ENCODE results near the gene RPS27L. TPM values are rescaled to one million over a fixed set of nuclear protein-coding genes. Genes with fewer than 3 reads are reported as not detected.

RPS27L gene
- total and polyA plus RNA-seq, 9 of the 15 experiments (the other 6 are each of a cell fraction or from before 2014, with no cell fraction given), result 72.2 to 382 (median 116) TPM

DNA sequence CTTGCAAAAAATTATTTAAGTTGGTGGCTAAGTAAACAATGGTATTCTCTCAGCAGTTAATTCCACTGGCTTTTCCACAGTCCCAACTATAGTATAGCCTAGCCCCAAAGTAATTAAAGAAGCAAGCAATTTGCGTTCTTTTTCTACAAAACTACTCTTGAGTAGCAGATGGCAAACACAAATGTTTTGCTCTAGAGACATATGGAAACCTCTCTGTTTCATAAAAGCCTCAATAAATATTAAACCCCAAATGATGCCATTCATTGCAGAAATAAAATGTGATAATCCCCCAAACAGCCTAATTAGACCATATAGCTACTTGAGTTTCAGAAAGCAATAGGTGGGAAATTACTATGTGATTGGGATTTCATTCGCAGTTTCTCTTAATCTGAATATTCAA, 23.5 kb upstream of the RPS27L start (continued):
- TF ChIP-seq, protein P1, sequence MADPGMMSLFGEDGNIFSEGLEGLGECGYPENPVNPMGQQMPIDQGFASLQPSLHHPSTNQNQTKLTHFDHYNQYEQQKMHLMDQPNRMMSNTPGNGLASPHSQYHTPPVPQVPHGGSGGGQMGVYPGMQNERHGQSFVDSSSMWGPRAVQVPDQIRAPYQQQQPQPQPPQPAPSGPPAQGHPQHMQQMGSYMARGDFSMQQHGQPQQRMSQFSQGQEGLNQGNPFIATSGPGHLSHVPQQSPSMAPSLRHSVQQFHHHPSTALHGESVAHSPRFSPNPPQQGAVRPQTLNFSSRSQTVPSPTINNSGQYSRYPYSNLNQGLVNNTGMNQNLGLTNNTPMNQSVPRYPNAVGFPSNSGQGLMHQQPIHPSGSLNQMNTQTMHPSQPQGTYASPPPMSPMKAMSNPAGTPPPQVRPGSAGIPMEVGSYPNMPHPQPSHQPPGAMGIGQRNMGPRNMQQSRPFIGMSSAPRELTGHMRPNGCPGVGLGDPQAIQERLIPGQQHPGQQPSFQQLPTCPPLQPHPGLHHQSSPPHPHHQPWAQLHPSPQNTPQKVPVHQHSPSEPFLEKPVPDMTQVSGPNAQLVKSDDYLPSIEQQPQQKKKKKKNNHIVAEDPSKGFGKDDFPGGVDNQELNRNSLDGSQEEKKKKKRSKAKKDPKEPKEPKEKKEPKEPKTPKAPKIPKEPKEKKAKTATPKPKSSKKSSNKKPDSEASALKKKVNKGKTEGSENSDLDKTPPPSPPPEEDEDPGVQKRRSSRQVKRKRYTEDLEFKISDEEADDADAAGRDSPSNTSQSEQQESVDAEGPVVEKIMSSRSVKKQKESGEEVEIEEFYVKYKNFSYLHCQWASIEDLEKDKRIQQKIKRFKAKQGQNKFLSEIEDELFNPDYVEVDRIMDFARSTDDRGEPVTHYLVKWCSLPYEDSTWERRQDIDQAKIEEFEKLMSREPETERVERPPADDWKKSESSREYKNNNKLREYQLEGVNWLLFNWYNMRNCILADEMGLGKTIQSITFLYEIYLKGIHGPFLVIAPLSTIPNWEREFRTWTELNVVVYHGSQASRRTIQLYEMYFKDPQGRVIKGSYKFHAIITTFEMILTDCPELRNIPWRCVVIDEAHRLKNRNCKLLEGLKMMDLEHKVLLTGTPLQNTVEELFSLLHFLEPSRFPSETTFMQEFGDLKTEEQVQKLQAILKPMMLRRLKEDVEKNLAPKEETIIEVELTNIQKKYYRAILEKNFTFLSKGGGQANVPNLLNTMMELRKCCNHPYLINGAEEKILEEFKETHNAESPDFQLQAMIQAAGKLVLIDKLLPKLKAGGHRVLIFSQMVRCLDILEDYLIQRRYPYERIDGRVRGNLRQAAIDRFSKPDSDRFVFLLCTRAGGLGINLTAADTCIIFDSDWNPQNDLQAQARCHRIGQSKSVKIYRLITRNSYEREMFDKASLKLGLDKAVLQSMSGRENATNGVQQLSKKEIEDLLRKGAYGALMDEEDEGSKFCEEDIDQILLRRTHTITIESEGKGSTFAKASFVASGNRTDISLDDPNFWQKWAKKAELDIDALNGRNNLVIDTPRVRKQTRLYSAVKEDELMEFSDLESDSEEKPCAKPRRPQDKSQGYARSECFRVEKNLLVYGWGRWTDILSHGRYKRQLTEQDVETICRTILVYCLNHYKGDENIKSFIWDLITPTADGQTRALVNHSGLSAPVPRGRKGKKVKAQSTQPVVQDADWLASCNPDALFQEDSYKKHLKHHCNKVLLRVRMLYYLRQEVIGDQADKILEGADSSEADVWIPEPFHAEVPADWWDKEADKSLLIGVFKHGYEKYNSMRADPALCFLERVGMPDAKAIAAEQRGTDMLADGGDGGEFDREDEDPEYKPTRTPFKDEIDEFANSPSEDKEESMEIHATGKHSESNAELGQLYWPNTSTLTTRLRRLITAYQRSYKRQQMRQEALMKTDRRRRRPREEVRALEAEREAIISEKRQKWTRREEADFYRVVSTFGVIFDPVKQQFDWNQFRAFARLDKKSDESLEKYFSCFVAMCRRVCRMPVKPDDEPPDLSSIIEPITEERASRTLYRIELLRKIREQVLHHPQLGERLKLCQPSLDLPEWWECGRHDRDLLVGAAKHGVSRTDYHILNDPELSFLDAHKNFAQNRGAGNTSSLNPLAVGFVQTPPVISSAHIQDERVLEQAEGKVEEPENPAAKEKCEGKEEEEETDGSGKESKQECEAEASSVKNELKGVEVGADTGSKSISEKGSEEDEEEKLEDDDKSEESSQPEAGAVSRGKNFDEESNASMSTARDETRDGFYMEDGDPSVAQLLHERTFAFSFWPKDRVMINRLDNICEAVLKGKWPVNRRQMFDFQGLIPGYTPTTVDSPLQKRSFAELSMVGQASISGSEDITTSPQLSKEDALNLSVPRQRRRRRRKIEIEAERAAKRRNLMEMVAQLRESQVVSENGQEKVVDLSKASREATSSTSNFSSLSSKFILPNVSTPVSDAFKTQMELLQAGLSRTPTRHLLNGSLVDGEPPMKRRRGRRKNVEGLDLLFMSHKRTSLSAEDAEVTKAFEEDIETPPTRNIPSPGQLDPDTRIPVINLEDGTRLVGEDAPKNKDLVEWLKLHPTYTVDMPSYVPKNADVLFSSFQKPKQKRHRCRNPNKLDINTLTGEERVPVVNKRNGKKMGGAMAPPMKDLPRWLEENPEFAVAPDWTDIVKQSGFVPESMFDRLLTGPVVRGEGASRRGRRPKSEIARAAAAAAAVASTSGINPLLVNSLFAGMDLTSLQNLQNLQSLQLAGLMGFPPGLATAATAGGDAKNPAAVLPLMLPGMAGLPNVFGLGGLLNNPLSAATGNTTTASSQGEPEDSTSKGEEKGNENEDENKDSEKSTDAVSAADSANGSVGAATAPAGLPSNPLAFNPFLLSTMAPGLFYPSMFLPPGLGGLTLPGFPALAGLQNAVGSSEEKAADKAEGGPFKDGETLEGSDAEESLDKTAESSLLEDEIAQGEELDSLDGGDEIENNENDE (IDR thresholded peaks at IDR 0.05; ENCODE audit: low read depth, low read length), result no peak
- TF ChIP-seq ZNF311 (CRISPR knock-in tag; IDR thresholded peaks at IDR 0.05) (no peak), SRSF1 (IDR thresholded peaks at IDR 0.05; ENCODE audit: low read depth, low read length) (no peak), NFE2L1 (tag; IDR thresholded peaks at IDR 0.05; ENCODE audit: borderline replicate concordance, low read depth) (no peak), NFATC3 (IDR thresholded peaks at IDR 0.05) (no peak), HNRNPL (IDR thresholded peaks at IDR 0.05; ENCODE audit: low read depth, low read length) (no peak), THRAP3 (IDR thresholded peaks at IDR 0.05; ENCODE audit: borderline replicate concordance) (no peak), JUN (IDR thresholded peaks at IDR 0.05; ENCODE audit: borderline replicate concordance, low read depth, low read length) (no peak), JUN (CRISPR knock-in tag; IDR thresholded peaks at IDR 0.05; ENCODE audit: borderline replicate concordance) (no peak), NELFE (IDR thresholded peaks at IDR 0.05; ENCODE audit: insufficient read depth, insufficient read length) (no peak), SMARCA4 (IDR thresholded peaks at IDR 0.05) (no peak)
- TF ChIP-seq, protein P2, sequence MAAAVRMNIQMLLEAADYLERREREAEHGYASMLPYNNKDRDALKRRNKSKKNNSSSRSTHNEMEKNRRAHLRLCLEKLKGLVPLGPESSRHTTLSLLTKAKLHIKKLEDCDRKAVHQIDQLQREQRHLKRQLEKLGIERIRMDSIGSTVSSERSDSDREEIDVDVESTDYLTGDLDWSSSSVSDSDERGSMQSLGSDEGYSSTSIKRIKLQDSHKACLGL (CRISPR knock-in tag; IDR thresholded peaks at IDR 0.05; ENCODE audit: borderline replicate concordance, poor library complexity, severe bottlenecking), result no peak
- TF ChIP-seq, protein P3, sequence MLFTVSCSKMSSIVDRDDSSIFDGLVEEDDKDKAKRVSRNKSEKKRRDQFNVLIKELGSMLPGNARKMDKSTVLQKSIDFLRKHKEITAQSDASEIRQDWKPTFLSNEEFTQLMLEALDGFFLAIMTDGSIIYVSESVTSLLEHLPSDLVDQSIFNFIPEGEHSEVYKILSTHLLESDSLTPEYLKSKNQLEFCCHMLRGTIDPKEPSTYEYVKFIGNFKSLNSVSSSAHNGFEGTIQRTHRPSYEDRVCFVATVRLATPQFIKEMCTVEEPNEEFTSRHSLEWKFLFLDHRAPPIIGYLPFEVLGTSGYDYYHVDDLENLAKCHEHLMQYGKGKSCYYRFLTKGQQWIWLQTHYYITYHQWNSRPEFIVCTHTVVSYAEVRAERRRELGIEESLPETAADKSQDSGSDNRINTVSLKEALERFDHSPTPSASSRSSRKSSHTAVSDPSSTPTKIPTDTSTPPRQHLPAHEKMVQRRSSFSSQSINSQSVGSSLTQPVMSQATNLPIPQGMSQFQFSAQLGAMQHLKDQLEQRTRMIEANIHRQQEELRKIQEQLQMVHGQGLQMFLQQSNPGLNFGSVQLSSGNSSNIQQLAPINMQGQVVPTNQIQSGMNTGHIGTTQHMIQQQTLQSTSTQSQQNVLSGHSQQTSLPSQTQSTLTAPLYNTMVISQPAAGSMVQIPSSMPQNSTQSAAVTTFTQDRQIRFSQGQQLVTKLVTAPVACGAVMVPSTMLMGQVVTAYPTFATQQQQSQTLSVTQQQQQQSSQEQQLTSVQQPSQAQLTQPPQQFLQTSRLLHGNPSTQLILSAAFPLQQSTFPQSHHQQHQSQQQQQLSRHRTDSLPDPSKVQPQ (CRISPR knock-in tag; IDR thresholded peaks at IDR 0.05; ENCODE audit: borderline replicate concordance), result no peak

All from K562 (cell line).